Hematopoietic multipotent progenitor cell (in vitro differentiated cells): ENCODE results near the gene SERPING1. TPM values are rescaled to one million over a fixed set of nuclear protein-coding genes. Genes with fewer than 3 reads are reported as not detected.

Source experiments
- DNase-seq, 3 donors: peaks; one replicate each; pipeline ENCODE4 v3.0.0-alpha.2; 2011 to 2015; ENCODE audit warnings: low read depth in 2 of 3, low spot score in 2 of 3
- total RNA-seq: library from RNA; depleted of rRNA; stranded (reverse); fragments of >200 nt; gene quantifications from one replicate; pipeline ENCODE4 v1.2.3, GENCODE V29; 2012

Gene SERPING1
- total RNA-seq, 1 donor = 49.8 TPM

DNA sequence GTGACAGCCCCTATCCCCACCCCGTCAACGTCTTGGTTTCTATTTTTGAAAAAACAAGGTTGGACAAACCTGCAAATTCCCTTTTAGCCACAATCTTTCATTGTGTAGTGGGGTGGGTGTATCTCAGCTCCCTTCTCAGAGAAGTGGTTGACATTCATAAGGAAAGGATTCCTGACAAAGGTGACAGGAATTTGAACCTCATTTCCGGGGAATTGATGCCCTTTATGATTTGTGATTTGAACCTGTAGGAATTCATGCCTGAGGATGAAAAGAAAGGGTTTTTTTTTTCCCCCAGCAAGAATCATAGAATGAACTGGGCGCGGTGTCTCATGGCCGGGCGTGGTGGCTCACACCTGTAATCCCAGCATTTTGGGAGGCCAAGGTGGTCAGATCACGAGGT lies 37.8 kb downstream of the SERPING1 start:
- no peak for DNase-seq

DNA sequence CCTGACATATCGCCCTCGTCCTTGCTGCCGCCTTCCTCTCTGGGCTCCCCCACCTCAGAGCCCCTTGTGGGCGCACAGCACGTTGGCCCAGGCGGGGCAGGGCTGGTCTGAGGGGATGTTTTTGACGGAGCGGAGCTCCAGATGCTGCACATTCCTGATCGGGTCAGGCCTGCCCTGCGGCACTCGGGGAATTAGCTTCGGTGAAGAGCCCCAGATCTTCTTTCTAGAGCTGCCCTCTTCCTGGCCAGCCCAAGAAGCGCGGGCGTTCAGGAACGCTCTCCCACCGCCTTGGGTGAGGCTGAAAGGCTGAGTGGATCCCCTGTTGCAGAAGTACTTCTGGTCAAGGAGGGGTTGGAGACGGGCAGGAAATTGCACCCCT lies 40.1 kb downstream of the SERPING1 start:
- no peak for DNase-seq

DNA sequence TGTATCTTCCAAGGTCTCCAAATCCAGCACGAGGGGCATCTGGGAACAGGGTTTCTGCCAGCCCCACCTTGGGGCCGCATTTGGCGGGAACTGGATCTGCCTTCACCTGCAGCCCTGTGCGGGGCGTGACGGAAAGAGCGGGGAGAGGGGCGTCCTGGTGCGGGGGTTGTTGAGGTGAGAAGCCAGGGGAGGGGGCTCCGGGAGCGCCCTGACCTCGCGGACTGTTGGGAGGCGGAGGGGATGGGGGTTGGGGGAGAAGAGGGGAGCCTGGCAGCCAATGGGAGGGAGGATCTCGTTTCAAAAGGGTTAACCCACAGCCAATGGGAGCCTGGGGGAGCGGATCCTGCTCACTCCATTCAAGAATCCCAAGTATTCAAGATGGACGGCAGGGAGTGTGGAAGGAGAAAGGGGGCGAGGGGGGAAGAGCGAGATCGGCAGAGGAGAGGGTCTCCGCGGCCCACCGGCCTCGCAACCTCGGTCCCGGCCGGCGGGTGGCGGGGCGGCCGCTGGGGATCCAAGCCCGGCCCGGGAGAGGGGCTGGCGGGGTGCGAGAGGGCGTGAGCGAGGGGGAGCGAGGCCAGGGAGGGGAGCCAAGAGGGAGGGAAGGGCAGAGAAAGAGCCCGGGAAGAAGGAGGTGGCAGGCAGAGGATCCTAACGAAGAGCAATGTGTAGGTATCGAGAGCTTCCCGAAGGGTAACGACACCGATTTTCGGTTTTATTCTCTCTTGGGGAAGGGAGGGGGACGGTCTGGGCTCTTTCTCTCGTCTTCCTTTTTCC lies 40.7 kb downstream of the SERPING1 start:
- DNase-seq = peak in 1 of 3 donors; percentile 52

- DNase-seq = no peak
These were observed 41.4 kb downstream of the SERPING1 start for GRCh38 chr11:57638811-57639320.

DNA sequence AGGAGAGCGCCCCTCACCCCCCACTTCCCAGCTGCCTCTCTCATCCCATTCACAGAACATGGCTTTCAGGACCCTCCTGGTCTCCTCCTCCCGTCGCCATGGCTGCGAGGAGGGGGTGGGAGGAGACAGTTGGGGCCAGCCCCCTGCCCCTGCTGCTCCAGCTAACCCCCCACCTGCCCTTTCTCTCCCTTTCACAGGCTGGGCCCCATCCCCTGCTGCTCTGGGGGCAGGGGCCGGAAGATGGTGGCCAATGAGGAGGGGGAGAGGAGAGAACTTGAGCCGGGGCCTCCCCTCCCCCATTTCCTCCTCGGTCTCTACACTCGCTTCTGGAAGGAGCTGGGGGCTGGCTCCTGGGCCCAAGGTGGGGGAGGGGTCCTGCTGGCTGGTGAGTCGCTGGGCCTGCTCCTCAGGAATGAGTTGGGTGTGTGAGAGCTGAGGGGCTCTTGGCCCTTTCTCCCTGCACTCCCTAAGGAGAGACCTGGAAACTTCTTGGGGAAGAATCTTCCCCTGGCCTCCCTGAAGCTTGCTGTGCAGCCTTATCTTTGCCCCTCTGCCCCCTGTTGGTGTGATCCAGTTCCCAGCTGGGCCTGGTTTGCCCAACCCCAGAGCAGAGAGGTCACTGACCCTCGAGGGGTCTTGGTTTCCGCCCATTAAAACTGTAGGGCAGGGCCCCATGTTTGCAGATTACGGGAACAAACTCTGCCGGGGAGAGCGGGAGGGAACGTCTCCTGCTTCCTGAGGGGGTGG lies 42.0 kb downstream of the SERPING1 start:
- peak in 2 of 3 donors; percentile 77 to 93 for DNase-seq

DNA sequence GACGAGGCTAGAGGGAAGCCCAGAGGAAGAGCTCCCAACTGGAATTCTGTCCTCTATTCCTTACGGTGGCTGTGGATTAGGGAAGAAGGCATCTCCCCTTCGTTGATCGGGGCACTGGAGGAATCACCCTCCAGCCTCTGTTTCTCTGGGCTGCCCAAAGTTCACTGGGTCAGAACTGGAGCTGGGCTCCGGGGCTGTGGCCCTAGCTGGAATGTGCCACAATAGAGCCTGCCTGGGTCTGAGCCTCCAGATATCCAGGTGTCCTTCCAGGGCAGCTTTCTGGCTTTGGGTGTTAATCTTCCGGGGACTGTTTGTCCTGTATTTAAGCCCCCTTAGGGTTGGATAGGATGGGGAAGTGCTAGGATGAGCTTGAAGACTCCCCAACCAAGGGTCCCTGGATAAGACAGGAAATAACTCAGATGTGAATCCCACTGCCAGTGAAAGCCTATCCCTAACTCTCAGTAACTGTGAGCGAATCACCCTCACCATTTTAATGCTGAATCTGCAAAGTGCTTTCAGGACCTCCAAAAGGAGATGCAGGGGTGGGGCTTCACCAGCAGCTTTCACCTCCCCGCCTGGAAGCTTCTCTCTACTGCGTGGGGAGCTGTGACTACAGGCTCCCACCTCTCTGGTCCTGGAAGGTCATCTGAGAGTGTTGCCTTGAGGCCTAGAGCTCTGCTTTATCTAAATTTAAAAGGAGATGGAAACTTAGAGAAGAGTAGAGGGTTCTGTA lies 42.7 kb downstream of the SERPING1 start:
- DNase-seq = no peak

DNA sequence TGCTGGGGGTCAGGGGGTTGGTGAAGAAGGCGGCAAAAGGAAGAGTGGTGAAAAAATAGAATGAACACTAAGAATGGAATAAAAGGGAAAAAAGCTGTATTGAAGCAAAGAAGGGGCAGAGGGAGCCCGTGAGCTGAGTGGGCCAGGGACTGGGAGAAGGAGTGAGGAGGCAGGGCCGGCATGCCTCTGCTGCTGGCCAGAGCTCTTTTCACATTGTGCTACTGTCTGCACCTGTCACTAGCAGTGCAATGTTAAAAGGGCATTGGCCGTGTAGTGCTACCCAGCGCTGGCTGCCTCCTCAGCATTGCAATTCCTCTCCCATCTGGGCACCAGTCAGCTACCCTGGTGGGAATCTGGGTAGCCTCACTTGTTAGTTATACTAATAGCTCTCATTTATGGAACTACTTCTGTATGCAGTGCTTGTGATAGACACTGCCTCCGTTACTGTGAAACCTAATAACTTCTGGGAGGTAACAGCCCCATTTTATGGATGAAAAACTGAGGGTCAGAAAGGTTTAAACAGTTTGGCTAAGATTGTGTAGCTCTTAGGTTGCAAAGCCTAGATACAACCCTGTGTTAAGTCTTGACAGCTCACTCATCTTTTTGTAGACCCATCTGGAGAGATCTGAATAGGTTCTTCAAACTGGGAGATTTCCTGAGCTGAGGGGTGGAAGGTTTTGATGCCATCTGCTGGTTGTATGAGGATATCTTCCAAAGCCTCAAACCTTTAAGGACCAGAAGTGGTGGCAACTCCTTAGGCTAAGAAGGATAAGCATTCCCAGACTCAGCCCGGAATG lies 43.7 kb downstream of the SERPING1 start:
- peak in 1 of 3 donors; percentile 72 for DNase-seq

DNA sequence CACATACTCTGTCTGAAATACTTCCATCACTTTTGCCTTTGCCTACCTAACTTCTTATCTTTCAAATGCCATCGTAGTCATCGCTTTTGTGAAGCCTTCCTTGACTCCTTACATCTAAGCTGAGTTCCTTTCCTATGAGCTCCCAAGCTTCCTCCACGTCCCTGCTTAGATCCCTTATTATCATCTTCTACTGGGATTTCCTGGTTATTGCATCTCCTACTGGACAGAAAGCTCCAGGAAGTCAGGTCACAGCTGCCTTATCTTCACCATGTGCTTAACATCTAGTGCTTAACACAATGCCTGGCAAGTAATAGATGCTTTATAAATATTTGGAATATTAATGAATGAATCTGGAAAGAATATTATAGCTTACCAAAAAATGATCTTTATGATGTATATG lies 46.3 kb downstream of the SERPING1 start:
- no peak for DNase-seq

DNA sequence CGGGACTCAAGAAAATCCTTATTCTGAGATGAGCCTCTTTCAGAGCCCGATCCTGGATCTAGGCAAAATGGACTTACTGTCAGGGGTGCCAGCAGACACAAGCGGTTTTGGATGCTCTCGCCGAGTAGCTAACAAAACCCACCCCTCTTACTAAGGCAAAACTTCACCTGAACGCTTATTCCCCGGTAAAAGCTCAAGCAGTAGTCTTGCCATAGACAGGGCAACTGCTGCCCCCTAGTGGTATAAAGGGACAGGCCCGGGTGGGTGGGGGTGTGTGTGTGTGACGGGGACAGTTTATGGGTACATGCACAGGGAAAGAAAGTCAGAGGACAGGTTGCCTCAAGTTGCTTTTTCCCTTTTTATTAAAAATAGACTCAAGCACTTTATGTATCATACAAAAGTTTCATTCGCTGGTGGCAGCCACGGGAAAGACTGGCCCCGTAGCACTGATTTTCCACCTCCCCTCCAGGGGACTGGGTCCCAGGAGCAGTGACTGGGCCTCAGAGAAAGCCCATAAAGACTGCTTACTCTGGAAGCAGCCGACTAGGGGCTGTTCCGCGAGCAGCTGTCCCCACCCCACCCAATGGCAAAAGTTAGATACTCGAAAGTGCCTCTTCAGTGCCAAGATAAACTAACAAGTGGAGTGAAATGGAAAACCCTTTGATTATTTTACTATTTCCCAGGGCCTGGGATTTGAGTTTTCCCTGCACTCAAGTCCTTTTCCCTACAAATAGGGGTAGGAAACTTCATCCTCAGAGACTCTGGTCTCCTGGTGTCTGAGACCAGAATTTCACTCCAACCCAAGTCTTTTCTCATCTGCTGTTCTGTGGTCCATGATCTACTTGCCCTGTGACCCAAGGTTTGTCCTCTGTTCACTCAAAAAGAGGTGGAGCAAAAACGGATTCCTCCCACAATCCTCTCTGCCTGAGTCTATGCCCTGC lies 47.5 kb downstream of the SERPING1 start:
- peak; percentile 60 to 90 (median 77) for DNase-seq

DNA sequence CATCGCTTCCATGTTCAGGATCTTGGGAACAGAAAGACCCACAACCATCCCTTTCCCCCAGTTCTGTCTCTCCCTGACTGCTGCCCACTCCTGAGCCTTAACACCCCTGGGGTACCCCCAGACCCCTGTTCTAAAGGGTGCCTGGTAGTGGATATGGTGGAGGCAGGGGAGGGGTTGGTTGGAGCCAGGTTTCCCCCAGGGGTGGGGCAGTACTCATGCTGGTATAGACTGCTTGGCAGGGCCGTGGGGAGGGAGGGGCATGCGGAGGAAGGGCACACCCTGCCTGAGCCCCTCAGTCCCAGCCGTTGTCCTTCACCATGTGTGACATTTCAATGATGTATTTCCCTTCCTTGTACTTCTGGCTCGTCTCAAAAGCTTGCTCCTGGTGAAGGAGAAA lies 48.2 kb downstream of the SERPING1 start:
- no peak for DNase-seq

GRCh38 chr11:57646194-57646798 lies 48.8 kb downstream of the SERPING1 start:
- DNase-seq = no peak

- peak in 1 of 3 donors; percentile 44 for DNase-seq
These were observed 49.4 kb downstream of the SERPING1 start for GRCh38 chr11:57646799-57647303.

- DNase-seq = no peak
These were observed 49.9 kb downstream of the SERPING1 start for GRCh38 chr11:57647372-57647771.

GRCh38 chr11:57647960-57648800 lies 50.7 kb downstream of the SERPING1 start:
- DNase-seq = peak in 2 of 3 donors; percentile 76 to 84

- DNase-seq = no peak
These were observed 51.6 kb downstream of the SERPING1 start for GRCh38 chr11:57648801-57649735.
